Naive thymus-derived CD4-positive, alpha-beta T cell (primary cell): ENCODE results near the gene DYRK1A. TPM values are rescaled to one million over a fixed set of nuclear protein-coding genes. Genes with fewer than 3 reads are reported as not detected.

Experiments used
- ATAC-seq: fragments of 150-1000 bp; cut with Tn5 transposase; 2 replicates; pipeline ENCODE4 v1.10.0; 2021; ENCODE audit warnings: mild to moderate bottlenecking, moderate library complexity
- CTCF ChIA-PET: fragments of 350-600 bp; sonication (Branson Sonifier 250); formaldehyde crosslinking; loops from one replicate; lab custom pipeline; 2021; ENCODE audit warnings: antibody characterized with exemption; lab: Charles Lee
- POLR2A ChIA-PET: fragments of 350-600 bp; sonication (Branson Sonifier 250); formaldehyde crosslinking; loops from one replicate; lab custom pipeline; 2021; ENCODE audit warnings: antibody characterized with exemption, inconsistent platforms; lab: Charles Lee
- DNase-seq, 9 donors: peaks; one replicate each; pipeline versions ENCODE4 v3.0.0 to v3.0.0-alpha.2; 2020 to 2022; ENCODE audit warnings: mixed read lengths in 1 of 9
- H3K27ac ChIP-seq: one replicate; pipeline ENCODE4 v1.7.0; 2013; ENCODE audit warnings: mild to moderate bottlenecking, low read depth, low read length, moderate library complexity
- H3K27me3 ChIP-seq, 2 donors: one replicate each; pipeline ENCODE4 v1.7.0; 2013; ENCODE audit warnings: low read length in 2 of 2, mild to moderate bottlenecking in 2 of 2, moderate library complexity in 2 of 2; ENCODE audit not compliant: control insufficient read depth in 2 of 2, insufficient read depth in 2 of 2
- H3K36me3 ChIP-seq, 3 experiments: 1 replicate in 2 of 3; 2 replicates in 1 of 3; pipeline ENCODE4 v1.7.0; 2013; ENCODE audit warnings: low read length in 3 of 3, mild to moderate bottlenecking in 3 of 3, moderate library complexity in 1 of 3; ENCODE audit not compliant: insufficient read depth in 3 of 3, control insufficient read depth in 2 of 3
- H3K4me1 ChIP-seq, 2 donors: one replicate each; pipeline ENCODE4 v1.7.0; 2013; ENCODE audit warnings: low read length in 2 of 2, mild to moderate bottlenecking in 2 of 2, moderate library complexity in 1 of 2; ENCODE audit not compliant: control insufficient read depth in 2 of 2, insufficient read depth in 2 of 2
- H3K4me3 ChIP-seq: 2 replicates; pipeline ENCODE4 v1.7.0; 2013; ENCODE audit warnings: mild to moderate bottlenecking, low read length
- H3K9me3 ChIP-seq, 3 experiments: 1 replicate in 2 of 3; 2 replicates in 1 of 3; pipeline ENCODE4 v1.7.0; 2013; ENCODE audit warnings: low read length in 3 of 3; ENCODE audit not compliant: control insufficient read depth in 2 of 3
- H3K27ac Mint-ChIP-seq, 9 donors: one replicate each; pipeline ENCODE4 v1.8.0; 2020 to 2022; ENCODE audit warnings: mixed read lengths in 9 of 9, mild to moderate bottlenecking in 8 of 9, moderate library complexity in 5 of 9, inconsistent platforms in 2 of 9
- H3K27me3 Mint-ChIP-seq, 5 donors: one replicate each; pipeline ENCODE4 v1.8.0; 2021 to 2022; ENCODE audit warnings: mixed read lengths in 5 of 5, mild to moderate bottlenecking in 1 of 5
- H3K36me3 Mint-ChIP-seq, 5 donors: one replicate each; pipeline ENCODE4 v1.8.0; 2020 to 2022; ENCODE audit warnings: mixed read lengths in 5 of 5, mild to moderate bottlenecking in 3 of 5, inconsistent platforms in 1 of 5
- H3K4me1 Mint-ChIP-seq, 7 donors: one replicate each; pipeline ENCODE4 v1.8.0; 2020 to 2022; ENCODE audit warnings: mixed read lengths in 7 of 7, mild to moderate bottlenecking in 3 of 7, inconsistent platforms in 1 of 7
- H3K4me3 Mint-ChIP-seq, 10 donors: one replicate each; pipeline ENCODE4 v1.8.0; 2020 to 2022; ENCODE audit warnings: mild to moderate bottlenecking in 10 of 10, mixed read lengths in 10 of 10, moderate library complexity in 6 of 10, inconsistent platforms in 2 of 10
- H3K9me3 Mint-ChIP-seq, 11 donors: one replicate each; pipeline ENCODE4 v1.8.0; 2020 to 2022; ENCODE audit warnings: mixed read lengths in 11 of 11, mild to moderate bottlenecking in 4 of 11, inconsistent platforms in 1 of 11, moderate library complexity in 1 of 11
- intact Hi-C, 2 donors: fragments of 100-400 bp; cut with micrococcal nuclease; formaldehyde crosslinking; loops; one replicate each; pipeline ENCODE4 v1.15.1; 2023
- polyA plus RNA-seq, 2 donors: library from polyadenylated mRNA; unstranded; fragments of 300-500 nt; fragmentation: Illumina TruSeq; gene quantifications; one replicate each; pipeline ENCODE4 v1.2.3, GENCODE V29; 2021
- total RNA-seq, 6 experiments: library from RNA in 5 of 6; stranded (reverse) in 5 of 6; gene quantifications; 1 replicate in 5 of 6; 2 replicates in 1 of 6; pipeline ENCODE4 v1.2.3 and lab custom pipeline; 2021 to 2026

Gene DYRK1A
- total and polyA plus RNA-seq, 7 experiments from 2014 or later, result 3.3 to 142 (median 118) TPM

DNA sequence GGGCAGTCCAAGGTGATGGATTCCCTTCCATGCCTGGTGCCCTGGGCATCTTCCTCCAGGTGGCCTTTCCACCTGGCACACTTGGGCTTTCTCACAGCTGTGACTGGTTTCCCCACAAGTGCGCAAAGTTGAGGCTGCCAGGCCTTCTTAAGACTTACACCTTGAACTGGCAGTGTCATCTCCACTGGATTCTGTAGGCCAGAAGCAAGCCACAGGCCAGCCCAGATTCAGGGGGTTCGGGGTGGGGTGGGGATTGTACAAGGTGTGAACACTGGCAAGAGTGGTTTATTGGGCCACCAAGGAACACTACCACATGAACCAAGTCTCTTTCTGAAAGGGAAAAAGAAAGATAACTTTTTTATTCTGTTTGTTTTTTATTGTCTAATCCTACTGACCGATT, 27.2 kb downstream of the DYRK1A start:
- H3K27ac ChIP-seq, result no peak overlapping the region
- Mint-ChIP-seq H3K4me1 (peaks cover 68 to 98% (median 89%) of the 10 kb centered on the region in 7 donors), H3K27me3 (no peaks in the 10 kb centered on the region), H3K27ac (peak overlapping the region in 4 of 9 donors; percentile 65 to 88 (median 80)), H3K9me3 (no peaks in the 10 kb centered on the region), H3K36me3 (peaks cover 0 to 6% (median 0%) of the 10 kb centered on the region in 5 donors), H3K4me3 (peak overlapping the region in 6 of 10 donors; percentile 46 to 73 (median 63))
- H3K36me3 ChIP-seq, result no peaks in the 10 kb centered on the region
- no peak overlapping the region for H3K4me3 ChIP-seq
- no peaks in the 10 kb centered on the region for H3K27me3 ChIP-seq
- peaks cover 48 to 69% of the 10 kb centered on the region in 2 donors for H3K4me1 ChIP-seq
- DNase-seq (no peak), ATAC-seq (no peak)
- POLR2A ChIA-PET, result no interaction called here
- intact Hi-C loops, result no loop called here
- CTCF ChIA-PET, result no interaction called here
- H3K9me3 ChIP-seq, result no peaks in the 10 kb centered on the region

DNA sequence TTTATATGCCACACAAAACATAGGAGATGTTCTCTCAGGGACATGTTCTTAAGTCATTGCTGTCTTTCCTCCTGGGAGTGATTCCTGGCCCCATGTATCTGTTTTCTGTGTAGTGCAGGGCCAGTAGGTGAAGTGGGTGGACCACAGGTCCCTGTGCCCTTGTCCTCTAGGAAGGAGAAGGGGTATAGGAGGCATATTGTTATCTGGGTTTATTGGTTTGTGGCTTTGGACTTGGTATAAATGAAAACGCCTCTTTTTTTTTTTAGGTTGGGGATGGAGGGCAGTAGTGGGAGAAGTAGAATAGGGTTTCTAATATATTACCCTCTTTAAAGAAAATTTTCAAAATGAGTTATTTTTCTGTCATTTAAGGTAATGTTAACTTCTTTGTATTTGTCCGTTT, 29.4 kb downstream of the DYRK1A start:
- peak overlapping the region in 8 of 10 donors; percentile 22 to 83 (median 60) for H3K4me3 Mint-ChIP-seq
- Histone ChIP-seq H3K9me3 (no peaks in the 10 kb centered on the region), H3K36me3 (no peaks in the 10 kb centered on the region), H3K27me3 (no peaks in the 10 kb centered on the region), H3K4me1 (peaks cover 43 to 69% of the 10 kb centered on the region in 2 donors), H3K27ac (no peak overlapping the region), H3K4me3 (no peak overlapping the region)
- DNase-seq, result no peak
- peaks cover 0 to 10% (median 4%) of the 10 kb centered on the region in 5 donors for H3K36me3 Mint-ChIP-seq
- intact Hi-C loops, result loop anchor here in 1 of 2 donors (2.0 kb wide), 1 partner anchor 21 kb away; no protein-coding TSS in a partner anchor
- peak overlapping the region in 6 of 9 donors; percentile 42 to 77 (median 60) for H3K27ac Mint-ChIP-seq
- peaks cover 69 to 100% (median 89%) of the 10 kb centered on the region in 7 donors for H3K4me1 Mint-ChIP-seq
- H3K27me3 Mint-ChIP-seq, result no peaks in the 10 kb centered on the region
- ATAC-seq, result no peak
- H3K9me3 Mint-ChIP-seq, result peaks cover 0 to 7% (median 2%) of the 10 kb centered on the region in 11 donors
- CTCF ChIA-PET, result no interaction called here
- POLR2A ChIA-PET, result no interaction called here

DNA sequence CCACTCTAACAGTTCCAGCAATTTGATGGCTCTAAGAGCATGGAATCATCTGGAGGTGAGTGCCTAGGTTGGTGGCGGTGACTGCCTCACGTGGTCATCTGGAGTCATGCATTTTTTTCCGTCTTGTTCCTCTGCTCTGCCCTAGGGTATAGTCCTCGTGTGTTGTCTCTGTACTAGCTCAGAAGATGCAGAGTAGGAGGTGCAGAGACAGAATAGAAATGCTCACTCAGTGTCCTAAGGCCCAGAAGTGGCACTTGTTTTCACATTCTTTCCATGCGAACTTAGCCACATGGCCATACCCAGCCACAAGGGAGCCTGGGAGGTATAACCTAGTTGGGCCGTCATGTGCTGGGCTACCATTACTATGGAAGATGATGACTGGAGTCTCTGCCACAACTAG, 30.3 kb downstream of the DYRK1A start:
- H3K9me3 ChIP-seq, result no peaks in the 10 kb centered on the region
- peaks cover 0 to 12% (median 7%) of the 10 kb centered on the region in 5 donors for H3K36me3 Mint-ChIP-seq
- H3K4me1 ChIP-seq, result peaks cover 43 to 60% of the 10 kb centered on the region in 2 donors
- H3K27me3 ChIP-seq, result no peaks in the 10 kb centered on the region
- peak overlapping the region in 5 of 9 donors; percentile 43 to 63 (median 56) for H3K27ac Mint-ChIP-seq
- H3K36me3 ChIP-seq, result no peaks in the 10 kb centered on the region
- DNase-seq (no peak), ATAC-seq (no peak)
- H3K27me3 Mint-ChIP-seq, result no peaks in the 10 kb centered on the region
- no peak overlapping the region for H3K27ac ChIP-seq
- H3K4me3 ChIP-seq, result no peak overlapping the region
- intact Hi-C loops, result loop anchor here in 1 of 2 donors (1.0 to 2.0 kb wide), 2 partner anchors 8 to 22 kb away; no protein-coding TSS in a partner anchor
- ChIA-PET CTCF (no interaction called here), POLR2A (no interaction called here)
- H3K4me3 Mint-ChIP-seq, result peak overlapping the region in 9 of 10 donors; percentile 0 to 83 (median 56)
- peaks cover 63 to 100% (median 83%) of the 10 kb centered on the region in 7 donors for H3K4me1 Mint-ChIP-seq
- H3K9me3 Mint-ChIP-seq, result peaks cover 0 to 12% (median 4%) of the 10 kb centered on the region in 11 donors

- CTCF ChIA-PET, result interaction anchor here (1.1 kb wide), 1 partner anchor 9 kb away, joined by 3 read pairs; no protein-coding TSS in a partner anchor
- H3K27me3 Mint-ChIP-seq, result no peaks in the 10 kb centered on the region
- H3K27me3 ChIP-seq, result no peaks in the 10 kb centered on the region
- H3K9me3 Mint-ChIP-seq, result peaks cover 0 to 26% (median 10%) of the 10 kb centered on the region in 11 donors
- DNase-seq (peak in 7 of 9 donors; percentile 45 to 68 (median 57)), ATAC-seq (peak; percentile 77)
- peaks cover 36 to 54% of the 10 kb centered on the region in 2 donors for H3K4me1 ChIP-seq
- peak overlapping the region; percentile 5 to 86 (median 72) for H3K27ac Mint-ChIP-seq
- no peak overlapping the region for H3K4me3 ChIP-seq
- H3K9me3 ChIP-seq, result peaks cover 0 to 4% (median 0%) of the 10 kb centered on the region in 3 experiments
- H3K36me3 ChIP-seq, result no peaks in the 10 kb centered on the region
- peak overlapping the region; percentile 14 for H3K27ac ChIP-seq
- POLR2A ChIA-PET, result interaction anchor here (0.7 kb wide), 1 partner anchor 63 kb away, joined by 4 read pairs; no protein-coding TSS in a partner anchor
- intact Hi-C loops, result loop anchor here in 1 of 2 donors (2.0 kb wide), 1 partner anchor 16 kb away; no protein-coding TSS in a partner anchor
- peaks cover 0 to 24% (median 19%) of the 10 kb centered on the region in 5 donors for H3K36me3 Mint-ChIP-seq
- peak overlapping the region; percentile 63 to 83 (median 74) for H3K4me3 Mint-ChIP-seq
- peaks cover 59 to 100% (median 83%) of the 10 kb centered on the region in 7 donors for H3K4me1 Mint-ChIP-seq
Observed at GRCh38 chr21:37398697-37399096, 32.1 kb downstream of the DYRK1A start.

GRCh38 chr21:37402251-37402867, 35.8 kb downstream of the DYRK1A start:
- peak overlapping the region in 8 of 10 donors; percentile 1 to 55 (median 22) for H3K4me3 Mint-ChIP-seq
- CTCF ChIA-PET, result interaction anchor here (1.3 kb wide), 1 partner anchor 23 kb away, joined by 3 read pairs; no protein-coding TSS in a partner anchor
- no peaks in the 10 kb centered on the region for H3K36me3 ChIP-seq
- H3K27me3 Mint-ChIP-seq, result no peaks in the 10 kb centered on the region
- intact Hi-C loops, result no loop called here
- peaks cover 0 to 26% (median 10%) of the 10 kb centered on the region in 11 donors for H3K9me3 Mint-ChIP-seq
- H3K27ac Mint-ChIP-seq, result peak overlapping the region in 6 of 9 donors; percentile 51 to 67 (median 60)
- H3K27ac ChIP-seq, result no peak overlapping the region
- peaks cover 0 to 27% (median 16%) of the 10 kb centered on the region in 5 donors for H3K36me3 Mint-ChIP-seq
- no peak overlapping the region for H3K4me3 ChIP-seq
- DNase-seq (no peak), ATAC-seq (no peak)
- H3K4me1 Mint-ChIP-seq, result peaks cover 63 to 100% (median 90%) of the 10 kb centered on the region in 7 donors
- H3K27me3 ChIP-seq, result no peaks in the 10 kb centered on the region
- H3K9me3 ChIP-seq, result peaks cover 0 to 4% (median 0%) of the 10 kb centered on the region in 3 experiments
- POLR2A ChIA-PET, result interaction anchor here (0.6 to 0.8 kb wide), 2 partner anchors 50 to 116 kb away, joined by 3 read pairs; no protein-coding TSS in a partner anchor
- H3K4me1 ChIP-seq, result peaks cover 53 to 58% of the 10 kb centered on the region in 2 donors

DNA sequence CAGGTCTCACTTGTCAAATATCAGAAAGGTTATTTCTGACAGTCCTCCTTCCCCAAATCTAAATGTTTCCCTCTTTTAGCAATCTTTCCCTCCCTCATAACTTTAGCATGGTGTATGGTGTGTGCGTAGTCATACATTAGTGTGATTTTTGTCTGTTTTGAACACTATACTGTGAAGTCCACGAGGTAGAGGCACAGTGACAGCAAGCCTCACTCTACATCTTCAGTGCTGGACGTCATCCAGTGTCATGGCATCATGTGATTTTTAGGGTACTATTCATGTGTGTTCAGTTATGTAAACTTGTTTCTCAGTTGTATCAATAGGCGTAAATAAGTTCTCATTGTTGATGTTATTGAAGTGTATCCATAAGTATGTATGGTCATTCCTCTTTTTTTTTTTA, 39.1 kb downstream of the DYRK1A start:
- peaks cover 62 to 99% (median 88%) of the 10 kb centered on the region in 7 donors for H3K4me1 Mint-ChIP-seq

More for the DNA sequence above, 39.1 kb downstream of the DYRK1A start:
- Mint-ChIP-seq H3K36me3 (peaks cover 0 to 27% (median 25%) of the 10 kb centered on the region in 5 donors), H3K27me3 (no peaks in the 10 kb centered on the region), H3K9me3 (peaks cover 0 to 23% (median 10%) of the 10 kb centered on the region in 11 donors), H3K4me3 (peak overlapping the region in 9 of 10 donors; percentile 12 to 59 (median 51)), H3K27ac (peak overlapping the region in 4 of 9 donors; percentile 3 to 84 (median 6))
- H3K4me1 ChIP-seq, result peaks cover 48 to 53% of the 10 kb centered on the region in 2 donors
- H3K36me3 ChIP-seq, result no peaks in the 10 kb centered on the region
- POLR2A ChIA-PET, result interaction anchor here (0.8 kb wide), 1 partner anchor 26 kb away, joined by 3 read pairs; no protein-coding TSS in a partner anchor
- H3K9me3 ChIP-seq, result peaks cover 0 to 4% (median 0%) of the 10 kb centered on the region in 3 experiments
- CTCF ChIA-PET, result no interaction called here
- no peaks in the 10 kb centered on the region for H3K27me3 ChIP-seq
- no peak overlapping the region for H3K27ac ChIP-seq
- DNase-seq (no peak), ATAC-seq (peak; percentile 40)
- intact Hi-C loops, result loop anchor here (2.0 to 5.0 kb wide), 2 partner anchors 15 to 33 kb away; no protein-coding TSS in a partner anchor
- no peak overlapping the region for H3K4me3 ChIP-seq
